Right lobe of liver (tissue), 6 donors: ENCODE measurements around the gene DDX10. TPM values are rescaled to one million over a fixed set of nuclear protein-coding genes. Genes with fewer than 3 reads are reported as not detected.

Experiments used
- ATAC-seq, 4 donors: fragments of 200-7000 bp; cut with Tn5 transposase; one replicate each; pipeline ENCODE4 v1.9.1; 2020; ENCODE audit warnings: mild to moderate bottlenecking in 4 of 4, moderate library complexity in 4 of 4
- DNase-seq, 3 donors: peaks; one replicate each; pipeline ENCODE4 v3.0.0-alpha.2; 2020
- H3K27ac ChIP-seq, 3 donors: fragments of 200-600 bp; one replicate each; pipeline ENCODE4 v1.8.0; 2022
- H3K27me3 ChIP-seq, 2 donors: fragments of 200-600 bp; one replicate each; pipeline ENCODE4 v1.8.0; 2022
- H3K36me3 ChIP-seq, 4 donors: fragments of 200-600 bp; sonication (generic) in 1 of 4; one replicate each; pipeline versions ENCODE4 v1.5.1 to v1.8.0; 2017 to 2022; ENCODE audit warnings: control low read depth in 1 of 4
- H3K4me1 ChIP-seq, 4 donors: fragments of 200-600 bp; sonication (generic) in 1 of 4; one replicate each; pipeline versions ENCODE4 v1.5.1 to v1.8.0; 2017 to 2022; ENCODE audit warnings: control low read depth in 1 of 4
- H3K4me3 ChIP-seq, 3 donors: fragments of 200-600 bp; one replicate each; pipeline ENCODE4 v1.8.0; 2022
- H3K9me3 ChIP-seq, 4 donors: fragments of 200-600 bp; sonication (generic) in 1 of 4; one replicate each; pipeline versions ENCODE4 v1.5.1 to v1.8.0; 2017 to 2022; ENCODE audit warnings: control low read depth in 1 of 4
- CTCF ChIP-seq, 4 donors: fragments of 200-600 bp in 3 of 4; fragments of 450-650 bp in 1 of 4; IDR thresholded peaks; one replicate each; pipeline versions ENCODE4 v1.5.1 to v1.8.0; 2016 to 2022; ENCODE audit warnings: antibody characterized with exemption in 4 of 4, mild to moderate bottlenecking in 2 of 4
- POLR2A ChIP-seq: fragments of 450-650 bp; IDR thresholded peaks from one replicate; pipeline ENCODE4 v1.6.1; 2017; ENCODE audit warnings: antibody characterized with exemption, mild to moderate bottlenecking
- WGBS: methylation state at CpG from one replicate; pipeline ENCODE4 v1.1.6; 2018; ENCODE audit warnings: low coverage, low lambda C conversion rate; ENCODE audit not compliant: insufficient coverage; ENCODE audit errors: missing lambda C conversion rate; 5-methylcytosine and 5-hydroxymethylcytosine counted together
- intact Hi-C, 2 donors: fragments of 100-400 bp; cut with DNase I; formaldehyde crosslinking; loops; one replicate each; pipeline versions ENCODE4 v1.11.2 to v1.14.1; 2022
- total RNA-seq, 6 experiments: library from RNA; depleted of rRNA in 2 of 6; stranded (reverse); fragments of >200 nt in 2 of 6; fragmentation: NEBNext Ultra II Directional in 3 of 6; extraction: Animal tissue kit (Norgen Biotek cat#: 25700) in 3 of 6; gene quantifications; one replicate each; pipeline versions ENCODE4 v1.1.0 to v1.2.4, GENCODE V29; 2016 to 2023
- donor health status: DM: no; HTN: yes; CAD: no.
- donor health status: DM: no; HTN: no; CAD: no.
- donor health status: DM: no; HTN: no; CAD: no.
- donor health status: DM: no; HTN: yes; CAD: no.
- donor health status: DM: no; HTN: yes; CAD: no.

DDX10 gene
- total RNA-seq, 6 experiments from 2014 or later, result 7.4 to 13.6 (median 11.3) TPM

- no peak overlapping the region for H3K27ac ChIP-seq
- H3K4me3 ChIP-seq, result no peak overlapping the region
- intact Hi-C loops, result no loop called here
- no peaks in the 10 kb centered on the region for H3K27me3 ChIP-seq
- no peak for DNase-seq
- no peak for ATAC-seq
- TF ChIP-seq POLR2A (no peak), CTCF (IDR thresholded peaks at IDR 0.05) (no peak)
- no peaks in the 10 kb centered on the region for H3K4me1 ChIP-seq
- WGBS, result 68% methylated on average over 4 of the region's 6 CpGs
- H3K9me3 ChIP-seq, result no peaks in the 10 kb centered on the region
- no peaks in the 10 kb centered on the region for H3K36me3 ChIP-seq
Observed at GRCh38 chr11:108970221-108970991, 305.5 kb downstream of the DDX10 start.

GRCh38 chr11:108973402-108974162 lies 308.7 kb downstream of the DDX10 start:
- ATAC-seq, result no peak
- intact Hi-C loops, result no loop called here
- TF ChIP-seq POLR2A (no peak), CTCF (IDR thresholded peaks at IDR 0.05) (no peak)

GRCh38 chr11:108975026-108975425 lies 310.2 kb downstream of the DDX10 start:
- 55% methylated on average over 2 of the region's 2 CpGs for WGBS

More at GRCh38 chr11:108973402-108974162, 308.7 kb downstream of the DDX10 start:
- H3K4me3 ChIP-seq, result no peak overlapping the region
- no peak for DNase-seq
- H3K36me3 ChIP-seq, result no peaks in the 10 kb centered on the region
- H3K27me3 ChIP-seq, result no peaks in the 10 kb centered on the region
- no peaks in the 10 kb centered on the region for H3K9me3 ChIP-seq
- no peak overlapping the region for H3K27ac ChIP-seq
- 71% methylated on average over 10 of the region's 12 CpGs for WGBS
- no peaks in the 10 kb centered on the region for H3K4me1 ChIP-seq

GRCh38 chr11:108975641-108976071 lies 310.8 kb downstream of the DDX10 start:
- WGBS, result 48% methylated on average over 6 of the region's 6 CpGs
- intact Hi-C loops, result no loop called here
- H3K27ac ChIP-seq, result no peak overlapping the region
- no peaks in the 10 kb centered on the region for H3K36me3 ChIP-seq
- DNase-seq, result no peak
- no peaks in the 10 kb centered on the region for H3K9me3 ChIP-seq
- no peak for ATAC-seq
- H3K4me3 ChIP-seq, result no peak overlapping the region
- H3K27me3 ChIP-seq, result no peaks in the 10 kb centered on the region
- no peaks in the 10 kb centered on the region for H3K4me1 ChIP-seq
- TF ChIP-seq CTCF (IDR thresholded peaks at IDR 0.05), result no peak
- no peak for TF ChIP-seq POLR2A

More at GRCh38 chr11:108975026-108975425, 310.2 kb downstream of the DDX10 start:
- no peaks in the 10 kb centered on the region for H3K36me3 ChIP-seq
- DNase-seq (no peak), ATAC-seq (no peak)
- no peaks in the 10 kb centered on the region for H3K4me1 ChIP-seq
- H3K27me3 ChIP-seq, result no peaks in the 10 kb centered on the region
- intact Hi-C loops, result no loop called here
- H3K9me3 ChIP-seq, result no peaks in the 10 kb centered on the region
- no peak for TF ChIP-seq CTCF (IDR thresholded peaks at IDR 0.05)
- TF ChIP-seq POLR2A, result no peak
- H3K27ac ChIP-seq, result no peak overlapping the region
- no peak overlapping the region for H3K4me3 ChIP-seq
